ENCODE data around the gene CHMP3. TPM values are rescaled to one million over a fixed set of nuclear protein-coding genes. Genes with fewer than 3 reads are reported as not detected.
"Not testable (repeated sequence)": the region's sequence is repeated elsewhere in the genome, so short reads cannot be mapped to it uniquely, and the experiment has no call there.

CHMP3 gene
- polyA plus RNA-seq, 4 donors = 125 to 150 (median 147) TPM

DNA sequence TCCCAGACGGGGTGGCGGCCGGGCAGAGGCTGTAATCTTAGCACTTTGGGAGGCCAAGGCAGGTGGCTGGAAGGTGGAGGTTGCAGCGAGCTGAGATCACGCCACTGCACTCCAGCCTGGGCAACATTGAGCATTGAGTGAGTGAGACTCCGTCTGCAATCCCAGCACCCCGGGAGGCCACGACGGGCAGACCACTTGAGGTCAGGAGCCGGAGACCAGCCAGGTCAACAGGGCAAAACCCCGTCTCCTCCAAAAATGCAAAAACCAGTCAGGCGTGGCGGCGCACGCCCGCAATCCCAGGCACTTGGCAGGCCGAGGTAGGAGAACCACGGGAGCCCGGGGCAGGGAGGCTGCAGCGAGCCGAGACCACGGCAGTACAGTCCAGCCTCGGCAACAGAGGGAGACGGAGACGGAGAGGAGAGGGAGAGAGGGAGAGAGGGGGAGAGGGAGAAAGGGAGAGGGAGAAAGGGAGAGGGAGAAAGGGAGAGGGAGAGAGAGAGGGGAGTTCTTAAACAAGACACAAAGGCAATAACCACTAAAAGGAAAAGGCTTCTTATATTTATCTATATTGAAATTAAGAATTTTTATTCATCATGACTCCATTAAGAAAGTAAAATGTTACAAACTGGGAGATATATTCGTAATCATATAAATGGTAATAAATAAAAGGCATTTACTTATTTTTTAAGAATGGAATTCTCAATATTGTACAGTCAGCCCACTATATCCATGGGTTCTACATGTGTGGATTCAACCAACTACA lies 13.1 kb downstream of the CHMP3 start:
- DNase-seq (ENCODE audit: low read depth in 4 of 4, low spot score in 3 of 4) = not testable (repeated sequence)

DNA sequence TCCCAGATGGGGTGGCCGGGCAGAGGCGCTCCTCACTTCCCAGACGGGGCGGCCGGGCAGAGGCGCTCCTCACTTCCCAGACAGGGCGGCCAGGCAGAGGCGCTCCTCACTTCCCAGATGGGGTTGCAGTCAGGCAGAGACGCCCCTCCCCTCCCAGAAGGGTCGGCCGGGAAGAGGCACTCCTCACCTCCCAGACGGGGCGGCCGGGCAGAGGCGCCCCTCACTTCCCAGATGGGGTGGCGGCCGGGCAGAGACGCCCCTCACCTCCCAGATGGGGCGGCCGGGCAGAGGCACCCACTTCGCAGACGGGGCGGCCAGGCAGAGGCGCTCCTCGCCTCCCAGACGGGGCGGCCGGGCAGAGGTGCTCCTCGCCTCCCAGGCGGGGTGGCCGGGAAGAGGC lies 13.8 kb downstream of the CHMP3 start:
- not testable (repeated sequence) for DNase-seq (ENCODE audit: low read depth in 4 of 4, low spot score in 3 of 4)

DNA sequence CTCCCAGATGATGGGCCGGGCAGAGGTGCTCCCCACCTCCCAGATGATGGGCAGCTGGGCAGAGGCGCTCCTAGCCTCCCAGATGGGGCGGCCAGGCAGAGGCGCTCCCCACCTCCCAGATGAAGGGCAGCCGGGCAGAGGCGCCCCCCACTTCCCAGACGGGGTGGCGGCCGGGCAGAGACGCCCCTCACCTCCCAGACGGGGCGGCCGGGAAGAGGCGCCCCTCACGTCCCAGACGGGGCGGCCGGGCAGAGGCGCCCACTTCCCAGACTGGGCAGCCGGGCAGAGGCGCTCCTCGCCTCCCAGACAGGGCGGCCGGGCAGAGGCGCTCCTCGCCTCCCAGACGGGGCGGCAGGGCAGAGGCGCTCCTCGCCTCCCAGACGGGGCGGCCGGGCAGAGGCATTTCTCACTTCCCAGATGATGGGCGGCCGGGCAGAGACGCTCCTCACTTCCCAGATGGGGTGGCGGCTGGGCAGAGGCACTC lies 14.3 kb downstream of the CHMP3 start:
- DNase-seq (ENCODE audit: low read depth in 4 of 4, low spot score in 3 of 4) = not testable (repeated sequence)

DNA sequence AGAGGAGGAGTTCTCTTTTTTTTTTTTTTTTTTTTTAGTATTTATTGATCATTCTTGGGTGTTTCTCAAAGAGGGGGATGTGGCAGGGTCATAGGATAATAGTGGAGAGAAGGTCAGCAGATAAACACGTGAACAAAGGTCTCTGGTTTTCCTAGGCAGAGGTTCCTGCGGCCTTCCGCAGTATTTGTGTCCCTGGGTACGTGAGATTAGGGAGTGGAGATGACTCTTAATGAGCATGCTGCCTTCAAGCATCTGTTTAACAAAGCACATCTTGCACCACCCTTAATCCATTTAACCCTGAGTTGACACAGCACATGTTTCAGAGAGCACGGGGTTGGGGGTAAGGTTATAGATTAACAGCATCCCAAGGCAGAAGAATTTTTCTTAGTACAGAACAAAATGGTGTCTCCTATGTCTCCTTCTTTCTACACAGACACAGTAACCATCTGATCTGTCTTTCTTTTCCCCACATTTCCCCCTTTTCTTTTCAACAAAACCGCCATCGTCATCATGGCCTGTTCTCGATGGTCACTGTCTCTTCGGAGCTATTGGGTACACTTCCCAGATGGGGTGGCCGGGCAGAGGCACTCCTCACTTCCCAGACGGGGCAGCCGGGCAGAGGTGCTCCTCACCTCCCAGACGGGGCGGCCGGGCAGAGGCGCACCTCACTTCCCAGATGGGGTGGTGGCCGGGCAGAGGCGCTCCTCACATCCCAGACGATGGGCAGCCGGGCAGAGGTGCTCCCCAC lies 14.9 kb downstream of the CHMP3 start:
- DNase-seq (ENCODE audit: low read depth in 4 of 4, low spot score in 3 of 4) = not testable (repeated sequence)

DNA sequence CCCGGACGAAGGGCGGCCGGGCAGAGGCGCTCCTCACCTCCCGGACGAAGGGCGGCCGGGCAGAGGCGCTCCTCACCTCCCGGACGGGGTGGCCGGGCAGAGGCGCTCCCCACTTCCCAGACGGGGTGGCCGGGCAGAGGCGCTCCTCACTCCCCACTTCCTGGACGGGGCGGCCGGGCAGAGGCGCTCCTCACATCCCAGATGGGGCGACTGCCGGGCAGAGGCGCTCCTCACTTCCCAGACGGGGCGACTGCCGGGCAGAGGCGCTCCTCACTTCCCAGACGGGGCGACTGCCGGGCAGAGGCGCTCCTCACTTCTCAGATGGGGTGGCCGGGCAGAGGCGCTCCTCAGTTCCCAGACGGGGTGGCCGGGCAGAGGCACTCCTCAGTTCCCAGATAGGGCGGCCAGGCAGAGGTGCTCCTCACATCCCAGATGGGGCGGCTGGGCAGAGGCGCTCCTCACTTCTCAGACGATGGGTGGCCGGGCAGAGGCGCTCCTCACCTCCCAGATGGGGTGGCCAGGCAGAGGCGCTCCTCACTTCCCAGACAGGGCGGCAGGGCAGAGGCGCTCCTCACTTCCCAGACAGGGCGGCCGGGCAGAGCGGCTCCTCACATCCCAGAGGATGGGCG lies 17.8 kb downstream of the CHMP3 start:
- not testable (repeated sequence) for DNase-seq (ENCODE audit: low read depth in 4 of 4, low spot score in 3 of 4)

DNA sequence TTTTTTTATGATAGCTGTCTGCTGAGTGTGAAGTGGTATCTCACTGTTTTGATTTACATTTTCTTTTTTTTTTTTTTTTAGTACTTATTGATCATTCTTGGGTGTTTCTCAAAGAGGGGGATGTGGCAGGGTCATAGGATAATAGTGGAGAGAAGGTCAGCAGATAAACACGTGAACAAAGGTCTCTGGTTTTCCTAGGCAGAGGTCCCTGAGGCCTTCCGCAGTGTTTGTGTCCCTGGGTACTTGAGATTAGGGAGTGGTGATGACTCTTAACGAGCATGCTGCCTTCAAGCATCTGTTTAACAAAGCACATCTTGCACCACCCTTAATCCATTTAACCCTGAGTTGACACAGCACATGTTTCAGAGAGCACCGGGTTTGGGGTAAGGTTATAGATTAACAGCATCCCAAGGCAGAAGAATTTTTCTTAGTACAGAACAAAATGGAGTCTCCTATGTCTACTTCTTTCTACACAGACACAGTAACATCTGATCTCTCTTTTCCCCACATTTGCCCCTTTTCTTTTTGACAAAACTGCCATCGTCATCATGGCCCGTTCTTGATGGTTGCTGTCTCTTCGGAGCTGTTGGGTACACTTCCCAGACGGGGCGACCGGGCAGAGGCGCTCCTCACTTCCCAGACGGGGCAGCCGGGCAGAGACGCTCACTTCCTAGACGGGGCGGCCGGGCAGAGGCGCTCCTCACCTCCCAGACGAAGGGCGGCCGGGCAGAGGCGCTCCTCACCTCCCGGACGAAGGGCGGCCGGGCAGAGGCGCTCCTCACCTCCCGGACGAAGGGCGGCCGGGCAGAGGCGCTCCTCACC lies 18.8 kb downstream of the CHMP3 start:
- not testable (repeated sequence) for DNase-seq (ENCODE audit: low read depth in 4 of 4, low spot score in 3 of 4)

DNA sequence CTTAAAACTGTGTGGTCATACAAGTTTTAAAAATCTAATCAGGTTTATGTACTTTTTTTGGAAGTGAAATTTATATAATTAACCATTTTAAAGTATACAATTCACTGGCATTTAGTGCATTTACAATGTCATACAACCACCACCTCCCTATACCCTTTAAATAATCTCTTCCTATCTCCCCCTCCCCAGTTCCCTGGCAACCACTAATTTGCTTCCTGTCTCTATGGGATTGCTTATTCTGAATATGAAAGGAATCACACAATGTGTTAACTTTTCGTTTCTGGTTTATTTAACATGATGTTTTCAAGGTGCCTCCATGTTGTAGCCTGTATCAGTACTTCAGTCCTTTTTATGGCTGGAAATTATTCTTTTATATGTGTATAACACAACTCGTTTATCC lies 19.4 kb downstream of the CHMP3 start:
- no peak for DNase-seq (ENCODE audit: low read depth in 4 of 4, low spot score in 3 of 4)

DNA sequence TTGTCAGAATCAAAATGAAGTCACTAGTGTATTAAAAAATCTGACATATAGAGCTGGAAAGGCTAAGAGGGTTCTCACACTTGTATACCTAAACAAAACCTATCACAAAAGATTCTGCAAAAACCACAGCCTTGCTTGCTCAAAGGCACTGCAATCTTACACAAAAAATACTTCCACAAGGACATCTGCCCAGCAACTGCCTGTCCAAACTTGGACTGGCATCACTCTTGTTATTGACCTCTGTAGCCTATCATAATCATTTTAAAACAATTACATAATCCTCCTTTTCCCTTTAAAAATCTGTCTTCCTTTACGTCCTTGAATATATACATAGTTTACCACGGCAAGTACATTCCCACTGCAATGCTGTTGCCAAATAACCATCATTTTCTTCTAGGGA lies 19.9 kb downstream of the CHMP3 start:
- no peak for DNase-seq (ENCODE audit: low read depth in 4 of 4, low spot score in 3 of 4)

DNA sequence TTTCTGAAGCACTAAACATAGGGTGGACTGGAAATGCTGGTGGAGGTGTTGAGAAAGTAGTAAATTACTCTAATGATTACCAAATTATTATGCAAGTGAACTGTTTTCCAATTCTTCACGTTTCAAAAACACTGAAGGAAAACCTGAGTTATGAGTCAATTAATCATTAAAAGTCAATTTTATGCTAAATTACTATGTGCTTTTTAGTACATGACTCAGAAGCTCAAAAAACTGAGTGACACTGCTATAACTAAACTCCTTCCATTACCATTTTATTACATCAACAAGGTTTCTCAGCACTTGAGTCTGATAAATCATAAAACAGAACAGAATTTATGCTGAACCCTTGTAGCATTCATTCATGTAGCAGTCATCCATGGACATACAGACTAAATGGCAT lies 20.4 kb downstream of the CHMP3 start:
- no peak for DNase-seq (ENCODE audit: low read depth in 4 of 4, low spot score in 3 of 4)

DNA sequence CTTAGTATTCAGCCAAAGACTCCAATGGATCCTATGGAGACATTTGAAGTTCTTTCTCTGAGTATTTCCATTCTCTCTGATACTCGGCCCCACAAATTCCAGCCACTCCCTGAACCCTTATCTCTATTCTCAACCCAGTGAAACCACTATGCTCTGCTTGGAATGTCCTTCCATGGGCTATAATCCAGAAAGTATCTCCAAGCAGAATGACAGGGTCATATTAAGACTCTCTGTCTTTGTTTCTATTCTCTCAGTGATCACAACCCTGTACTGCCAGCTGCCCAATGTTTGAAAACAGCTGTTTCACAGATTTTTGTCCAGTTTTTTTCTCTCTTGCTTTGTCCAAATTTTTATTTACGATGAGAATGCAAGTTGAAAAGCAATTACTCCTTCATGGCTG lies 21.9 kb downstream of the CHMP3 start:
- no peak for DNase-seq (ENCODE audit: low read depth in 4 of 4, low spot score in 3 of 4)

DNA sequence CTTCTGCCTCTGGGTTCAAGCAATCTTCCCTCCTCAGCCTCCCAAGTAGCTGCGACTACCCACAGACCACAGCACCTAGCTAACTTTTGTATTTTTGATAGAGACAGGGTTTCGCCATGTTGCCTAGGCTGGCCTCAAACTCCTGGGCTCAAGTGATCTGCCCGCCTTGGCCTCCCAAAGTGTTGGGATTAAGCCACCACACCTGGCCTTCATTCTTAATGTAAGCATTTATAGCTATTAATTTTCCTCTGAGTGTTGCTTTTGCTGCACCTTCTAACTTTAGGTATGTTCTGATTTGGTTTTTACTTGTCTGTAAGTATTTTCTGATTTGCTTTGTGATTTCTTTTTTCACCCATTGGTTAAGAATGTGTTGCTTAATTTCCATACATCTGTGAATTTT lies 29.7 kb downstream of the CHMP3 start:
- no peak for DNase-seq (ENCODE audit: low read depth in 4 of 4, low spot score in 3 of 4)

DNA sequence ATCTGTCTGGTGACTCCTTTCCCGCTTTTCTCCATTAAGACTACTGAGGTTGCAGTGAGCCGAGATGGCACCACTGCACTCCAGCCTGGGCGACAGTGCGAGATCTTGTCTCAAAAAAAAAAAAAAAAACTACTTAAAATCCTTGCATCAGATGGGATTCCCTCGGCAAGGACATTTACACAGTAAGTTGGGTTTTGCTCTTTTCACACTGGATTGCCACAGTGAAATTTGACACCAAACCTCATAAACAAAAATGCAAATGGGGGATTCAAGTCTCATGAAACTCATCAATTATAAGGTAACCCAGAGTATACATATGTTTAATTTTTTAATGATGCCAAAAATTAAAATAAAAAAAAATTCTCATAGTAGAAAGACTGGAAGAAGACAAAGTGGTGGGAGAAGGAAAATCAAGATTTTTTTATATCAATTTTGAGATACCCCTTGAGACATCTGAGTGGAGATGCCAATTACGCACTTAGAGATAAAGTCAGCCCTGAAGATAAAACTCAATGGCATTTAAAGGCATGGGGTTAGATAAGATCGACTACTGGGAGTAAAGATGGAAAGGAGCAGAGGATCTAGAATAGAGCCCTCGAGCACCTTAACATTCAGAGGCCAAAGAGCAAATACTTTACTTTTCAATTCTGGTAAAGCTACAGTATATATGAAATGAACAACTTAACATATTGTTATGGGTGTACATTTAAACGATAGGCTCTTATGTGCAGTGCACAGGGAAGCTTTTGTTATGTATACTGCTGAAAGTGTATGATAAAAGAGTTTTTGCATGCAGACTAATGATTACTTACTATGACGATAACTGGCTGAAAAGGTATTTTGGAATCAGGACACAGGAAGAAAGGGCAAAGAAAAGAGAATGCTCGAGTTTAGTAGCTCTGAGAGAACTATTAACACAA lies 37.6 kb downstream of the CHMP3 start:
- no peak for DNase-seq (ENCODE audit: low read depth in 4 of 4, low spot score in 3 of 4)

DNA sequence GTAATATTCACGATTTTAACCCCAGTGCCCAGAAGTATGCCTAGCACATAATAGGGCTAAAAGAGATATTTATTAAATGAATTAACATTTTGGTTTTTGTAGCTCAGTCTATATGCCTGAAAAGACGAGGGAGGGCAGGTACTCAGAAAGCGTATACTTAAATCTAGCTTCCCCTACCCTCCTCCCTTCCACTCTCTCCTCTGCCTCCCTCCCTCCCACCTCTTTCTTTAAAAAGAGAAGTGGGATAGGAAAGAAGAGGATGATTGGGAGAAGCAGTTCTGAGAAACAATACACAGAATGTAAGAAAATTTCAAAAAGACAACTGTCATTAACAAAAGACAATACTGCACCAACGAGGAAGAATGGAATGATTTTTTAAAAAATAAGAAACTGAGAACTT lies 39.8 kb downstream of the CHMP3 start:
- DNase-seq (ENCODE audit: low read depth in 4 of 4, low spot score in 3 of 4) = no peak

DNA sequence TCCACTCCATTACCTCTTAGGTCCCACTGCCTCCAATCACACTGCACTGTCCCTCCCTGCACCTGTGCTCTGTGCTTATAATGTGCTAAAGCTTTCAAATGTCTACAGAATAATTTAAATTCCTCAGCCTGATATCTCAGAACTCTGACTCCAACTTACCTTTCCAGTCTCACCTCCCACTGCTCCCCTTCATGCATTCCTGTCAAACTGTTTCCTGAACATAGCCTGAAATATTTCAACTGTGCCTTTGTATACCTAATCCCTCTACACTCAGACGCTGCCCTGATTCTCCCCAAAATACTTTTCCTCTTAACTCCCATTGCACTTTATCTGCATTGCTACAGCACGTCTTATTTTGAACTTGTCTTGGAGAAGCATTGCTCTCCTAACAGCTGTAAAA lies 40.5 kb downstream of the CHMP3 start:
- DNase-seq (ENCODE audit: low read depth in 4 of 4, low spot score in 3 of 4) = no peak

DNA sequence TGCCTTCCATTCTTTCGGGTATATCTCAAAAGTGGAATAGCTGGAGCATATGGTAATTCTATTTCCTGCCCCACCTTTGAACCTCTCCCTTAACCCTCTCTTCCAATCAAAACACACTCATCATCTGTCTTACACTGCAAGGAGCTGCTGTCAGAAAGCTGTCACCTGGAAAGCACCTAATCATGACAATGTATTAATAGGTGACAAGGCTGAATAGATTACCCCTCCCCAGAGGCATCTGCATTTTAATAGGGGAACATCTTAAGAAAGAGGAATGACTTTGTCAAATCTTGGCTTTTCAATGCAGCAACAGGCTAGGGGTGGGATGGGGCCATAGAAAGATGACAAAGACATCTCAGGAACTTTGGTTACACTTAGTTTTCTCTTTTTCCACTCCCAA lies 41.3 kb downstream of the CHMP3 start:
- DNase-seq (ENCODE audit: low read depth in 4 of 4, low spot score in 3 of 4) = no peak

DNA sequence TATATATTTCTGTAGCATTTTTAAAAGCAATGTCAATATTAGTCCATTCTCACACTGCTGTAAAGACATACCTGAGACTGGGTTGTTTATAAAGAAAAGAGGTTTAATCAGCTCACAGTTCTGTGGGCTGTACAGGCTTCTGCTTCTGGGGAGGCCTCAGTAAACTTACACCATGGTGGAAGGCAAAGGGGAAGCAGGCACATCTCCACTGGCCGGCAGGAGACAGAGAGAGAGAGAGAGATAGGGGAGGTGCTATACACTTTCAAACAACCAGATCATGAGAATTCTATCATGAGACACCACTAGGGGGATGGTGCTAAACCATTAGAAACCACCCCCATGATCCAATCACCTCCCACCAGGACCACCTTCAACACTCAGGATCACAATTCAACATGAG lies 43.1 kb downstream of the CHMP3 start:
- no peak for DNase-seq (ENCODE audit: low read depth in 4 of 4, low spot score in 3 of 4)

DNA sequence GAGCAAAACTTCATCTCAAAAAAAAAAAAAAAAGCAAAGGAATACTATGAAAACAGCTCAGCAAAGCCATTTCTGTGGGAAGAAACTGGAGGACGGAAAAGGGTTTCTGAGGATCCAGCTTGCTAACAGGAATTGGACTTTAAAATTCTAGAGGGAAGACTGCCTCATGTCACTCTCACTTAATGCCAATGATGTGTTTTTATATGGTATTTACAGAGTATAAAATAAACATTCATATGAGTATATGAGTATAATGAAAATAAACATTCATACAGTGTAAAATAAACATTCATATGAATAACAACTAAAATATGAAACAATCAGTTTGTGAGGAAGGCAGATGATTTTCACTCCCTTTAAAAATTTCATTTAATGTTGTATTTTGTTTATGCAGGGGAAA lies 43.9 kb downstream of the CHMP3 start:
- DNase-seq (ENCODE audit: low read depth in 4 of 4, low spot score in 3 of 4) = no peak

DNA sequence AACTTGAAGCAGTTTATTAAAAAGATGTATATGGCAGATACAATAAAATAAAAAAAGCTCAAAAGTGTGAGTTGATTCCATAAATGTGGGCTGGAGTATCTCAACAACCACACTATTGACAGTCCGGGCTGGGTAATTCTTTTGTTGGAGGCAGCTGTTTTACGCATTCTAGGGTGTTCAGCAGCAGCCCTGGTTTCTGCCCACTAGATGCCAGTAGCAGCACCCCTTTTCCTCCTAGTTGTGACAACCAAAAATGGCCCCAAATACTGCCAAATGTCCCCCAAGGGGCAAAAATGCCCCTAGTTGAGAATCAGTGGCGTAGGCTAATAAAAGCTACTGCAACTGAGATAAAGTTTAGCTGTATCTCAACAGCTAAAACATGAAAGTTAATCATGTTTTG lies 44.8 kb downstream of the CHMP3 start:
- no peak for DNase-seq (ENCODE audit: low read depth in 4 of 4, low spot score in 3 of 4)

DNA sequence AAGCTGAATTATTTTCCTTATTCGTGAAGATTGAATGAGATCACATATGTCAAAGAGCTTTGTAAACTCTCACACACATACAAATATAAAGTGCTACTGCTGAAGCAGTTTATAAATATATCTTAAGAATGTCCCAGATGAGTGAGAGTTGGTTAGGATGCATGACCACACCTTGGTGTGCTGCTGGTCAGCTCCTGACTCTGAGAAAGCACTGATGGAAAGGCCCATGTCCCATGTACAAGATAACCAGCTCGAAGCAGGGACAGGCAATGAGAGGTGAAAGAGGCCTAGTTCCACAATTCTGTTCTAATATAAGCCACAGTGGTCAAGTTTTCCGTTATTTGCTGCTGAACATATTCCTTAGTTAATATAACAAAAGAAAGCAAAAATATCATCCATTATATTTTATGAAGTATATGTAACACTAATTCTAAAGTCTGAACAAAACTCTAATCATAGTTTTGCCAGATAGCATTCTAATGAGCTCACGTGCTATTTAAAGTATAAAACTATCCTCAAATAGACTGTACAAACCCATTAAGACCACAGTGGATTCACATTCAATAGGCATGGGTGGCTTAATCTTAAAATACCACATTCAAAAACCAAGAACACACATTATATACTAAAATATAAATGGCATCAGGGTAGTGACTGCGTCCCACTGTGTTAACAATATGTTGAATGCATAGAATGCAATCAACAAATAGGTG lies 49.1 kb downstream of the CHMP3 start:
- DNase-seq (ENCODE audit: low read depth in 4 of 4, low spot score in 3 of 4) = no peak

Data from right renal pelvis (tissue), 4 donors.